ENCODE data around the gene SEC22C.

Gene SEC22C

GRCh38 chr3:42526616-42527367 lies 55.0 kb downstream of the SEC22C start:
- DNase-seq (ENCODE audit: low spot score) = no peak
- ATAC-seq (ENCODE audit: low read depth) = no peak; the same call in 2 of the 3 replicates

DNA sequence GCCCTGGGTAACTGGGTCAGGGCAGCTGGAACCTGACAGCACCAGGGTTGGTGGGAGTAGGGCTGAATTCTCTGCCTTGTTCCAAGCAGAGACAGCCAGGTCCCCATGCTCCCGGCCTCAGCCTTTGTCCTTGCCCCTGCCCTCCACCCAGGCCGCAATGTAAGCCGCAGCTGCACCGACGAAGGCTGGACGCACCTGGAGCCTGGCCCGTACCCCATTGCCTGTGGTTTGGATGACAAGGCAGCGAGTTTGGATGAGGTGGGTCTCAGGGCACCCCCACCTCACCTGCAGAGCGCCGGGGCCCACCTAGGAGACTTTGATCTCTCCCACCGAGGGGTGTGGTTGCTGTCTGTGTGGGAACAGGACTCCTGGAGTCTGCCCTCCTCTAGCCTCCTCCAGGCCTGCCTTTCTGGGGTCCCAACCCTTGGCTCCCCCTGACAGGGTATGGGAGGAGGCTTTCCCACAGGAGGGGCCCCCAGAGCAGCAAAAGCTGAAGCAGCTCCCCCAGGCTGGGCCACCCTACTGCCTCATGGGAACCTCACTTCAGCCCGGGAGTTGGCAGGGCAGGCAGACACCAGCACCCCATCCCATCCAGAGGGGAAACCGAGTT lies 55.9 kb downstream of the SEC22C start:
- ATAC-seq (ENCODE audit: low read depth) = no peak
- H3K27me3 ChIP-seq (ENCODE audit: insufficient read depth, poor library complexity, severe bottlenecking) = no peaks in the 10 kb centered on the region
- H3K4me1 ChIP-seq (ENCODE audit: insufficient read depth, poor library complexity, severe bottlenecking) = no peaks in the 10 kb centered on the region

More at GRCh38 chr3:42526616-42527367, 55.0 kb downstream of the SEC22C start:
- H3K27me3 ChIP-seq (ENCODE audit: insufficient read depth, poor library complexity, severe bottlenecking) = no peaks in the 10 kb centered on the region
- H3K4me1 ChIP-seq (ENCODE audit: insufficient read depth, poor library complexity, severe bottlenecking) = no peaks in the 10 kb centered on the region
- no peak for TF ChIP-seq CTCF (IDR thresholded peaks at IDR 0.05; ENCODE audit: poor library complexity, severe bottlenecking)
- no peaks in the 10 kb centered on the region for H3K36me3 ChIP-seq (ENCODE audit: low read depth)
- H3K4me3 ChIP-seq (ENCODE audit: severe bottlenecking) = no peak overlapping the region
- no peak overlapping the region for H3K27ac ChIP-seq (ENCODE audit: poor library complexity, severe bottlenecking)
- no peaks in the 10 kb centered on the region for H3K9me3 ChIP-seq (ENCODE audit: severe bottlenecking)

GRCh38 chr3:42525212-42525611 lies 56.6 kb downstream of the SEC22C start:
- no peak for TF ChIP-seq CTCF (IDR thresholded peaks at IDR 0.05; ENCODE audit: poor library complexity, severe bottlenecking)
- Histone ChIP-seq H3K4me3 (ENCODE audit: severe bottlenecking) (no peak overlapping the region), H3K36me3 (ENCODE audit: low read depth) (no peaks in the 10 kb centered on the region), H3K4me1 (ENCODE audit: insufficient read depth, poor library complexity, severe bottlenecking) (no peaks in the 10 kb centered on the region), H3K9me3 (ENCODE audit: severe bottlenecking) (no peaks in the 10 kb centered on the region), H3K27ac (ENCODE audit: poor library complexity, severe bottlenecking) (no peak overlapping the region), H3K27me3 (ENCODE audit: insufficient read depth, poor library complexity, severe bottlenecking) (no peaks in the 10 kb centered on the region)
- DNase-seq (ENCODE audit: low spot score) = no peak
- no peak for ATAC-seq (ENCODE audit: low read depth)

More for the DNA sequence above, 55.9 kb downstream of the SEC22C start:
- Histone ChIP-seq H3K27ac (ENCODE audit: poor library complexity, severe bottlenecking) (no peak overlapping the region), H3K9me3 (ENCODE audit: severe bottlenecking) (no peaks in the 10 kb centered on the region), H3K4me3 (ENCODE audit: severe bottlenecking) (no peak overlapping the region), H3K36me3 (ENCODE audit: low read depth) (no peaks in the 10 kb centered on the region)
- TF ChIP-seq CTCF (IDR thresholded peaks at IDR 0.05; ENCODE audit: poor library complexity, severe bottlenecking) = no peak
- no peak for DNase-seq (ENCODE audit: low spot score)

- DNase-seq (ENCODE audit: low spot score) (no peak), ATAC-seq (ENCODE audit: low read depth) (no peak)
- no peaks in the 10 kb centered on the region for H3K27me3 ChIP-seq (ENCODE audit: insufficient read depth, poor library complexity, severe bottlenecking)
- no peak overlapping the region for H3K4me3 ChIP-seq (ENCODE audit: severe bottlenecking)
- H3K9me3 ChIP-seq (ENCODE audit: severe bottlenecking) = no peaks in the 10 kb centered on the region
- H3K4me1 ChIP-seq (ENCODE audit: insufficient read depth, poor library complexity, severe bottlenecking) = no peaks in the 10 kb centered on the region
- no peaks in the 10 kb centered on the region for H3K36me3 ChIP-seq (ENCODE audit: low read depth)
- no peak for TF ChIP-seq CTCF (IDR thresholded peaks at IDR 0.05; ENCODE audit: poor library complexity, severe bottlenecking)
- no peak overlapping the region for H3K27ac ChIP-seq (ENCODE audit: poor library complexity, severe bottlenecking)
Observed at GRCh38 chr3:42524751-42525150, 57.0 kb downstream of the SEC22C start.

DNA sequence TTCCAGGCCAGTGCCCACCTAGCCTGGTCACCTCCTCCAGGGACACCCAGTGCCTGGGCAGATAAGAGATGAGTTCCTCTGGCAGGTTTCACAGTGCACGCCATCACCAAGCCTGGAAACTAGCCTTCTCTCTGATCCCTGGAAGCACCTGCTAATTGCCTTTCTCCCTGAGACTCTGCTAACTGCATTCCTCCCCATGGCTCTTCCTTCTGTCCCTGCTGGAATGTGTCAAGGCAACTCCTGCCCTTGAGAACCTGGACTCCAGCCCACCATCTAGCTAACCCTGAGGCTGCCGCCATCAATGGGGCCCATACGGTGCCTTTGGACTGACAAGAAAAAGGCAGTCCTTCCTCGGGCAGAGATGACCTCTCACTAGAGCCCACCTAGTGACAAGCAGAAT lies 60.9 kb downstream of the SEC22C start:
- peaks cover 3% of the 10 kb centered on the region for H3K4me1 ChIP-seq (ENCODE audit: insufficient read depth, poor library complexity, severe bottlenecking)
- no peak for ATAC-seq (ENCODE audit: low read depth)
- H3K27ac ChIP-seq (ENCODE audit: poor library complexity, severe bottlenecking) = no peak overlapping the region
- no peak for DNase-seq (ENCODE audit: low spot score)
- H3K9me3 ChIP-seq (ENCODE audit: severe bottlenecking) = no peaks in the 10 kb centered on the region
- H3K27me3 ChIP-seq (ENCODE audit: insufficient read depth, poor library complexity, severe bottlenecking) = no peaks in the 10 kb centered on the region
- no peak for TF ChIP-seq CTCF (IDR thresholded peaks at IDR 0.05; ENCODE audit: poor library complexity, severe bottlenecking)
- H3K36me3 ChIP-seq (ENCODE audit: low read depth) = no peaks in the 10 kb centered on the region
- no peak overlapping the region for H3K4me3 ChIP-seq (ENCODE audit: severe bottlenecking)

All from RWPE2 (cell line).